A549 (cell line): Measurements from ENCODE around the gene SETBP1. TPM values are rescaled to one million over a fixed set of nuclear protein-coding genes. Genes with fewer than 3 reads are reported as not detected.

Experiments
- ATAC-seq, 2 experiments: fragments of 200-7000 bp in 1 of 2; fragments of >200 bp in 1 of 2; cut with Nextera tagmentation in 1 of 2; cut with Tn5 transposase in 1 of 2; 3 replicates each; pipeline versions ENCODE4 v1.8.0 to v1.9.1; 2018 to 2020; ENCODE audit warnings: mild to moderate bottlenecking in 1 of 2, moderate library complexity in 1 of 2
- CTCF ChIA-PET: fragments of 300-600 bp; sonication (Branson Sonifier 250); formaldehyde crosslinking; extraction: SDS; loops from one replicate; lab custom pipeline; 2021; ENCODE audit warnings: antibody characterized with exemption, inconsistent platforms; lab: Yijun Ruan, JAX
- POLR2A ChIA-PET: fragments of 350-600 bp; formaldehyde crosslinking; extraction: SDS; loops from one replicate; lab custom pipeline; 2021; ENCODE audit warnings: antibody characterized with exemption, inconsistent platforms; lab: Yijun Ruan, JAX
- DNase-seq, 2 experiments: peaks; one replicate each; pipeline versions ENCODE4 v3.0.0 to v3.0.0-alpha.2; 2011 to 2016; ENCODE audit warnings: low read depth in 1 of 2, low spot score in 1 of 2
- FAIRE-seq: peaks from 2 replicates; lab custom pipeline; 2011; peaks lifted over from hg19 to GRCh38; lab: Jason Lieb, UNC
- H3K27ac ChIP-seq, 2 experiments: fragments of >200 bp; sonication (Bioruptor Twin); formaldehyde crosslinking; 3 replicates each; pipeline ENCODE4 v1.5.1; 2016 to 2017
- H3K4me1 ChIP-seq: fragments of >200 bp; sonication (Bioruptor Twin); formaldehyde crosslinking; 3 replicates; pipeline ENCODE4 v1.6.1; 2016
- H3K4me2 ChIP-seq: fragments of >200 bp; sonication (Bioruptor Twin); formaldehyde crosslinking; 3 replicates; pipeline ENCODE4 v1.6.1; 2016
- H3K4me3 ChIP-seq: fragments of >200 bp; sonication (Bioruptor Twin); formaldehyde crosslinking; 3 replicates; pipeline ENCODE4 v1.5.1; 2016
- H3K9me3 ChIP-seq: fragments of >200 bp; sonication (Bioruptor Twin); formaldehyde crosslinking; 3 replicates; pipeline ENCODE4 v1.6.1; 2016
- CBX2 ChIP-seq: fragments of 200-600 bp; sonication (generic); IDR thresholded peaks from 2 replicates; pipeline ENCODE4 v1.6.1; 2016; ENCODE audit warnings: low read depth, mild to moderate bottlenecking, borderline replicate concordance
- CBX8 ChIP-seq: fragments of 200-600 bp; sonication (generic); IDR thresholded peaks from 2 replicates; pipeline ENCODE4 v1.6.1; 2016
- CEBPB ChIP-seq, 2 experiments: fragments of >200 bp in 1 of 2; sonication (Bioruptor Twin) in 1 of 2; formaldehyde crosslinking in 1 of 2; IDR thresholded peaks; 2 replicates each; pipeline ENCODE4 v1.6.1; 2012 to 2016
- E2F6 ChIP-seq: IDR thresholded peaks from 2 replicates; pipeline ENCODE4 v1.6.1; 2012; ENCODE audit warnings: low read depth, borderline replicate concordance
- EHMT2 ChIP-seq: fragments of 200-600 bp; sonication (generic); IDR thresholded peaks from 2 replicates; pipeline ENCODE4 v1.6.1; 2016; ENCODE audit warnings: antibody characterized with exemption, low read depth, mild to moderate bottlenecking, moderate library complexity
- FOSB ChIP-seq: fragments of 250-450 bp; sonication (Bioruptor Pico); IDR thresholded peaks from 2 replicates; pipeline ENCODE4 v1.5.0; 2020; ENCODE audit warnings: mild to moderate bottlenecking, moderate library complexity
- FOSL2 ChIP-seq, 2 experiments: fragments of 450-650 bp in 1 of 2; fragments of >200 bp in 1 of 2; sonication (Bioruptor Twin) in 1 of 2; formaldehyde crosslinking; IDR thresholded peaks; 2 replicates each; pipeline versions ENCODE4 v1.5.0 to v1.6.1; 2016 to 2020; ENCODE audit warnings: mild to moderate bottlenecking in 1 of 2, moderate library complexity in 1 of 2
- HDAC2 ChIP-seq: fragments of 200-600 bp; sonication (generic); IDR thresholded peaks from 2 replicates; pipeline ENCODE4 v1.6.1; 2016
- HES2 ChIP-seq: fragments of >200 bp; sonication (Bioruptor Twin); formaldehyde crosslinking; IDR thresholded peaks from 2 replicates; pipeline ENCODE4 v1.6.1; 2016
- HEYL ChIP-seq: fragments of 250-450 bp; sonication (Bioruptor Pico); IDR thresholded peaks from 2 replicates; pipeline ENCODE4 v1.8.0; 2021; ENCODE audit warnings: mild to moderate bottlenecking, moderate library complexity
- HMGXB4 ChIP-seq: fragments of 250-450 bp; sonication (Bioruptor Pico); IDR thresholded peaks from 2 replicates; pipeline ENCODE4 v1.5.0; 2021; ENCODE audit warnings: mild to moderate bottlenecking, moderate library complexity, borderline replicate concordance
- HOXA7 ChIP-seq: fragments of 250-450 bp; sonication (Bioruptor Pico); IDR thresholded peaks from 2 replicates; pipeline ENCODE4 v1.5.0; 2020; ENCODE audit warnings: mild to moderate bottlenecking, moderate library complexity
- JUN ChIP-seq, 2 experiments: fragments of >200 bp; sonication (Bioruptor Twin); formaldehyde crosslinking; IDR thresholded peaks; 2 replicates in 1 of 2; 3 replicates in 1 of 2; pipeline ENCODE4 v1.6.1; 2016 to 2017
- MYC ChIP-seq: IDR thresholded peaks from 2 replicates; pipeline ENCODE4 v1.6.1; 2012; ENCODE audit warnings: mild to moderate bottlenecking, inconsistent platforms, low read length, improper control_type of control experiment, borderline replicate concordance
- NPAS2 ChIP-seq: fragments of 250-450 bp; sonication (Bioruptor Pico); IDR thresholded peaks from 2 replicates; pipeline ENCODE4 v1.8.0; 2022; ENCODE audit warnings: mild to moderate bottlenecking, moderate library complexity, borderline replicate concordance
- NR3C1 ChIP-seq: fragments of >200 bp; sonication (Bioruptor Twin); formaldehyde crosslinking; IDR thresholded peaks from 3 replicates; pipeline ENCODE4 v1.6.1; 2017
- PHF8 ChIP-seq: fragments of 200-600 bp; sonication (generic); IDR thresholded peaks from 2 replicates; pipeline ENCODE4 v1.6.1; 2016; ENCODE audit warnings: low read depth, mild to moderate bottlenecking, antibody characterized with exemption, moderate library complexity, borderline replicate concordance
- RAD21 ChIP-seq, 2 experiments: fragments of >200 bp in 1 of 2; sonication (Bioruptor Twin) in 1 of 2; formaldehyde crosslinking in 1 of 2; IDR thresholded peaks in 1 of 2; conservative IDR thresholded peaks in 1 of 2; 2 replicates in 1 of 2; 3 replicates in 1 of 2; pipeline ENCODE4 v1.6.1; 2012 to 2018; ENCODE audit warnings: inconsistent platforms in 1 of 2
- RFX5 ChIP-seq: fragments of 450-650 bp; IDR thresholded peaks from 2 replicates; pipeline ENCODE4 v1.7.1; 2014; ENCODE audit warnings: antibody characterized with exemption, mild to moderate bottlenecking, moderate library complexity
- SREBF2 ChIP-seq: fragments of 450-650 bp; IDR thresholded peaks from 2 replicates; pipeline ENCODE4 v1.6.1; 2014; ENCODE audit warnings: mild to moderate bottlenecking, moderate library complexity
- TFCP2L1 ChIP-seq: fragments of 250-450 bp; sonication (Bioruptor Pico); IDR thresholded peaks from 2 replicates; pipeline ENCODE4 v1.5.0; 2021; ENCODE audit warnings: mild to moderate bottlenecking
- ZFP36 ChIP-seq: fragments of 450-650 bp; IDR thresholded peaks from 2 replicates; pipeline ENCODE4 v1.6.1; 2014; ENCODE audit warnings: borderline replicate concordance; ENCODE audit not compliant: partially characterized antibody
- WGBS: methylation state at CpG from one replicate; pipeline ENCODE4 v1.1.6; 2017; ENCODE audit errors: missing lambda C conversion rate; 5-methylcytosine and 5-hydroxymethylcytosine counted together
- polyA plus RNA-seq, 4 experiments: library from polyadenylated mRNA; depleted of rRNA in 3 of 4; stranded (reverse); fragments of >200 nt; fragmentation: RNase III in 1 of 4; extraction: RNeasy Plus Mini Kit Qiagen cat#74134 plus additional on column Dnase treatment in 1 of 4; gene quantifications; 2 replicates in 3 of 4; 3 replicates in 1 of 4; pipeline ENCODE4 v1.2.3, GENCODE V29; 2011 to 2017
- TF ChIP-seq, protein P1 (sequence below): IDR thresholded peaks from 2 replicates; pipeline ENCODE4 v1.6.1; 2012

Gene SETBP1
- polyA plus RNA-seq, 2 of the 4 experiments (the other 2 are of a cell fraction): 0.50 to 1.9 TPM

GRCh38 chr18:44941516-44941915 lies 260.8 kb downstream of the SETBP1 start:
- CTCF ChIA-PET: no interaction called here
- FAIRE-seq: no peak
- 64% methylated on average over 3 of the region's 3 CpGs for WGBS

GRCh38 chr18:44942073-44942472 lies 261.4 kb downstream of the SETBP1 start:
- FAIRE-seq (no peak), DNase-seq (no peak), ATAC-seq (no peak)
- ChIA-PET CTCF (no interaction called here), POLR2A (no interaction called here)
- Histone ChIP-seq H3K4me1 (no peaks in the 10 kb centered on the region), H3K4me3 (no peak overlapping the region), H3K27ac (no peak overlapping the region), H3K9me3 (no peaks in the 10 kb centered on the region), H3K4me2 (no peak overlapping the region)
- WGBS: 52% methylated on average over 2 of the region's 2 CpGs
- TF ChIP-seq JUN (IDR thresholded peaks at IDR 0.05) (no peak), CEBPB (IDR thresholded peaks at IDR 0.05) (no peak), MYC (no peak), TFCP2L1 (no peak), PHF8 (no peak), HMGXB4 (CRISPR knock-in tag) (no peak), HOXA7 (CRISPR knock-in tag) (no peak), HEYL (CRISPR knock-in tag) (no peak), RFX5 (no peak), HDAC2 (no peak), SREBF2 (no peak), CBX8 (no peak), FOSB (no peak), NPAS2 (no peak), RAD21 (conservative IDR thresholded peaks at IDR 0.05 in 1 of 2, IDR thresholded peaks at IDR 0.05 in 1 of 2) (no peak), HES2 (no peak), ZFP36 (no peak), E2F6 (no peak)
- TF ChIP-seq, protein P1, sequence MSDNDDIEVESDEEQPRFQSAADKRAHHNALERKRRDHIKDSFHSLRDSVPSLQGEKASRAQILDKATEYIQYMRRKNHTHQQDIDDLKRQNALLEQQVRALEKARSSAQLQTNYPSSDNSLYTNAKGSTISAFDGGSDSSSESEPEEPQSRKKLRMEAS: no peak

More at GRCh38 chr18:44941516-44941915, 260.8 kb downstream of the SETBP1 start:
- Histone ChIP-seq H3K4me3 (no peak overlapping the region), H3K27ac (no peak overlapping the region), H3K4me1 (no peaks in the 10 kb centered on the region), H3K4me2 (no peak overlapping the region), H3K9me3 (no peaks in the 10 kb centered on the region)
- POLR2A ChIA-PET: no interaction called here
- no peak for ATAC-seq
- TF ChIP-seq, protein P1: no peak
- TF ChIP-seq RAD21 (conservative IDR thresholded peaks at IDR 0.05 in 1 of 2, IDR thresholded peaks at IDR 0.05 in 1 of 2) (no peak), MYC (no peak), TFCP2L1 (no peak), NR3C1 (no peak), FOSL2 (IDR thresholded peaks at IDR 0.05) (no peak), FOSL2 (CRISPR knock-in tag; IDR thresholded peaks at IDR 0.05) (no peak), CBX2 (no peak), EHMT2 (no peak), ZFP36 (no peak)
- no peak for DNase-seq
